B cell (primary cell): ENCODE measurements around the gene ALKBH7. TPM values are rescaled to one million over a fixed set of nuclear protein-coding genes. Genes with fewer than 3 reads are reported as not detected.

Experiments used
- ATAC-seq: fragments of 200-7000 bp; cut with Tn5 transposase; one replicate; pipeline ENCODE4 v1.10.0; 2021; ENCODE audit warnings: low read depth, mild to moderate bottlenecking, moderate number of reproducible peaks, moderate library complexity
- CTCF ChIA-PET: fragments of 350-600 bp; sonication (Branson Sonifier 250); formaldehyde crosslinking; loops from one replicate; lab custom pipeline; 2021; ENCODE audit warnings: antibody characterized with exemption, inconsistent platforms; lab: Charles Lee
- POLR2A ChIA-PET: fragments of 350-600 bp; sonication (Branson Sonifier 250); formaldehyde crosslinking; loops from one replicate; lab custom pipeline; 2021; ENCODE audit warnings: antibody characterized with exemption; lab: Charles Lee
- DNase-seq: peaks from one replicate; pipeline ENCODE4 v3.0.0; 2013
- H2AFZ ChIP-seq: 2 replicates; pipeline ENCODE4 v1.6.1; 2012; ENCODE audit warnings: mild to moderate bottlenecking, low read depth, low read length; ENCODE audit not compliant: insufficient read depth, poor library complexity, severe bottlenecking
- H3K27ac ChIP-seq, 2 donors: 1 replicate in 1 of 2; 2 replicates in 1 of 2; pipeline ENCODE4 v1.5.1; 2012 to 2013; ENCODE audit warnings: low read length in 2 of 2, mild to moderate bottlenecking in 2 of 2, moderate library complexity in 1 of 2
- H3K27me3 ChIP-seq, 4 experiments: fragments of 200-600 bp in 1 of 4; sonication (generic) in 1 of 4; replicated peaks in 1 of 4; 1 replicate in 2 of 4; 2 replicates in 2 of 4; pipeline versions ENCODE4 v1.6.1 to v1.7.0; 2013 to 2016; ENCODE audit warnings: low read length in 3 of 4, mild to moderate bottlenecking in 2 of 4, mixed read lengths in 1 of 4, moderate library complexity in 1 of 4; ENCODE audit not compliant: insufficient read depth in 4 of 4, control insufficient read depth in 3 of 4; ENCODE audit errors: control extremely low read depth in 1 of 4
- H3K36me3 ChIP-seq, 2 experiments: replicated peaks in 1 of 2; 1 replicate in 1 of 2; 2 replicates in 1 of 2; pipeline versions ENCODE4 v1.6.1 to v1.7.1; 2013; ENCODE audit warnings: low read length in 1 of 2; ENCODE audit not compliant: insufficient read depth in 2 of 2, control insufficient read depth in 1 of 2; ENCODE audit errors: control extremely low read depth in 1 of 2, extremely low read depth in 1 of 2
- H3K4me1 ChIP-seq, 2 donors: fragments of 200-600 bp in 1 of 2; sonication (generic) in 1 of 2; 1 replicate in 1 of 2; 2 replicates in 1 of 2; pipeline versions ENCODE4 v1.5.1 to v1.6.1; 2013 to 2017; ENCODE audit warnings: low read length in 2 of 2; ENCODE audit not compliant: control insufficient read depth in 2 of 2, insufficient read depth in 2 of 2
- H3K4me2 ChIP-seq: replicated peaks from 2 replicates; pipeline ENCODE3; 2012; ENCODE audit warnings: mild to moderate bottlenecking, low read depth, low read length; ENCODE audit not compliant: poor library complexity, severe bottlenecking
- H3K4me3 ChIP-seq, 5 experiments: fragments of 200-600 bp in 1 of 5; sonication (generic) in 1 of 5; 1 replicate in 3 of 5; 2 replicates in 2 of 5; pipeline versions ENCODE4 v1.5.1 to v1.7.0; 2011 to 2016; ENCODE audit warnings: low read length in 4 of 5, mild to moderate bottlenecking in 4 of 5, low read depth in 2 of 5, control low read depth in 1 of 5, moderate library complexity in 1 of 5; ENCODE audit not compliant: insufficient read depth in 1 of 5; ENCODE audit errors: control extremely low read depth in 1 of 5, extremely low read depth in 1 of 5
- H3K79me2 ChIP-seq: fragments of 200-600 bp; sonication (generic); one replicate; pipeline ENCODE4 v1.6.0; 2016; ENCODE audit warnings: low read length; ENCODE audit not compliant: control insufficient read depth, insufficient read depth
- H3K9ac ChIP-seq: fragments of 200-600 bp; sonication (generic); 2 replicates; pipeline ENCODE4 v1.6.1; 2017; ENCODE audit warnings: mild to moderate bottlenecking, low read length, moderate library complexity
- H3K9me3 ChIP-seq, 3 donors: one replicate each; pipeline versions ENCODE4 v1.6.1 to v1.7.1; 2013; ENCODE audit warnings: low read length in 2 of 3; ENCODE audit not compliant: control insufficient read depth in 2 of 3, insufficient read depth in 1 of 3; ENCODE audit errors: control extremely low read depth in 1 of 3
- H4K20me1 ChIP-seq: 2 replicates; pipeline ENCODE4 v1.6.0; 2012; ENCODE audit warnings: mild to moderate bottlenecking, low read length; ENCODE audit not compliant: insufficient read depth, control insufficient read depth, poor library complexity, severe bottlenecking
- H3K27ac Mint-ChIP-seq: one replicate; pipeline ENCODE4 v1.8.0; 2021; ENCODE audit warnings: mixed read lengths
- H3K27me3 Mint-ChIP-seq: one replicate; pipeline ENCODE4 v1.8.0; 2021; ENCODE audit warnings: mixed read lengths
- H3K4me1 Mint-ChIP-seq: one replicate; pipeline ENCODE4 v1.8.0; 2021; ENCODE audit warnings: mixed read lengths
- H3K4me3 Mint-ChIP-seq: one replicate; pipeline ENCODE4 v1.8.0; 2021; ENCODE audit warnings: mixed read lengths
- H3K9me3 Mint-ChIP-seq: one replicate; pipeline ENCODE4 v1.8.0; 2022; ENCODE audit warnings: mixed read lengths; ENCODE audit not compliant: insufficient read depth
- CTCF ChIP-seq: fragments of 200-600 bp; IDR thresholded peaks from one replicate; pipeline ENCODE4 v1.8.0; 2022; ENCODE audit warnings: antibody characterized with exemption, mild to moderate bottlenecking
- EZH2 ChIP-seq: IDR thresholded peaks from 2 replicates; pipeline ENCODE4 v1.6.1; 2012; ENCODE audit warnings: borderline replicate concordance, low read depth, mild to moderate bottlenecking, moderate library complexity, low read length; ENCODE audit not compliant: insufficient read depth, poor library complexity, severe bottlenecking
- WGBS: methylation state at CpG from one replicate; pipeline ENCODE4 v1.1.5; 2013; ENCODE audit warnings: missing lambda C conversion rate; ENCODE audit not compliant: insufficient coverage; 5-methylcytosine and 5-hydroxymethylcytosine counted together
- intact Hi-C: fragments of 100-400 bp; cut with micrococcal nuclease; formaldehyde crosslinking; loops from one replicate; pipeline ENCODE4 v1.10.0; 2022
- polyA plus RNA-seq: library from polyadenylated mRNA; depleted of rRNA; stranded (reverse); fragments of >200 nt; gene quantifications from 2 replicates; pipeline ENCODE4 v1.2.3, GENCODE V29; 2012
- total RNA-seq, 2 donors: library from RNA; stranded (reverse); fragments of 120-200 nt in 1 of 2; gene quantifications; 1 replicate in 1 of 2; 2 replicates in 1 of 2; pipeline versions ENCODE4 v1.2.3 to v1.2.4, GENCODE V29; 2013 to 2022

Gene ALKBH7
- total and polyA plus RNA-seq, 2 donors (not counting 1 experiment from before 2014, with no cell fraction given) = 36.4 to 67.0 TPM

DNA sequence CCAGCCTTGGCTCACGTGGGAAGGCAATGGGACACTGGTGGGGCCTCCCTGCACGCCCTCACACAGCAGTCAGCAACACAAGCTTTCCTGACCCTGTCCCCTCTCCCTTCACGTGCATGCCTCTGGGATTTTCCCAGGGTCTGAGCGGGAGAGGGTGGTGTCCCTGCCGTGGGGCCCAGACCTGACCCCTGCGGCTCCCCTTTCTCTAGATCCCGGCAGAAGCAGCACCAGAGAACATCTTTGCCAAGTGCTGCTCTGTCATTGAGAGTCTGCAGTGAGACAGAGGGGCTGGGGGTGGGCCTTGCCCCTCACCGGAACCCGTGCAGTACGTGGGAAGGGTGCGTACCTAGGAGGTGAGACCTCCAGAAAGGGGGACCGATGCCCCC lies 39.5 kb downstream of the ALKBH7 start:
- H3K4me2 ChIP-seq = no peak overlapping the region
- no peak overlapping the region for H3K4me3 ChIP-seq
- no peak overlapping the region for H3K27ac ChIP-seq
- H2AFZ ChIP-seq = no peak overlapping the region
- no peaks in the 10 kb centered on the region for H3K4me1 ChIP-seq
- CTCF ChIA-PET = no interaction called here
- no peak overlapping the region for H3K27ac Mint-ChIP-seq
- H4K20me1 ChIP-seq = peaks cover 31% of the 10 kb centered on the region
- 85% methylated on average over 12 of the region's 12 CpGs for WGBS
- intact Hi-C loops = no loop called here
- H3K9ac ChIP-seq = no peak overlapping the region
- no peaks in the 10 kb centered on the region for H3K9me3 Mint-ChIP-seq
- POLR2A ChIA-PET = no interaction called here
- no peak for ATAC-seq
- no peaks in the 10 kb centered on the region for H3K4me1 Mint-ChIP-seq
- H3K9me3 ChIP-seq = no peaks in the 10 kb centered on the region
- no peaks in the 10 kb centered on the region for H3K27me3 Mint-ChIP-seq
- TF ChIP-seq EZH2 (no peak), CTCF (no peak)
- no peak overlapping the region for H3K4me3 Mint-ChIP-seq
- no peaks in the 10 kb centered on the region for H3K27me3 ChIP-seq
- H3K79me2 ChIP-seq = no peaks in the 10 kb centered on the region
- peaks cover 0 to 30% of the 10 kb centered on the region in 2 experiments for H3K36me3 ChIP-seq
- DNase-seq = no peak

DNA sequence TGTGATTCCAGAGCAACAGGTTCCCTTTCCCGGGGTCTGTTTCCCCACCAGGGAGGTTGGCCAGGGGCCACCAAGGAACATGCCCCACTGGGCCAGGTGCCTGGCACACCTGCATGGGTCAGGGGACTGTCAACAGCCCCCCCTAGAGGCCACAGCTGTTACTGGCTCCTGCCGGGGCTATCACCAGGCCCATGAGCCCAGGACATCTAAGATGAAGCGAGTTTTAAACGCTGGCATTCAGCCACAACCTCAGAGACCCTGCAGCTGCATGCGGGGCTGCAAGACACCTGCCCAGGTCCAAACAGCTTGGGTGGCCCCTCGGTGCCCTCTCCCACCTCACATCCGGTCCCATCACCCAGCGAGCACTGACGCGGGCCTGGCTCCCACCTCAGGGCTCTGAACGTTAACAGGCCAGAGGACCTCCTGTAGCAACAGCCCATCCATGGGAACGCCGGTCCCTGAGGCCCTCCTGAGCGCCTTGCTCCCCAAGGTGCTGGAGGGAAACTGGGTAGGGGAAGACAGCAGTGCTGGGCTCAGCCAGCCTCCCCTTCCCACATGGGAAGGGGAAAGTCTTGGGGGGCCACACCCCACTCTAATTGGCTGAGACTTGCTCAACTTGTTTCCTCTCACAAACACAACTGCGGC lies 40.0 kb downstream of the ALKBH7 start:
- H3K4me1 ChIP-seq = no peaks in the 10 kb centered on the region
- Mint-ChIP-seq H3K4me1 (no peaks in the 10 kb centered on the region), H3K27me3 (no peaks in the 10 kb centered on the region), H3K4me3 (no peak overlapping the region), H3K27ac (no peak overlapping the region), H3K9me3 (no peaks in the 10 kb centered on the region)
- no peaks in the 10 kb centered on the region for H3K9me3 ChIP-seq
- peak; percentile 61 for ATAC-seq
- H3K36me3 ChIP-seq = peaks cover 0 to 35% of the 10 kb centered on the region in 2 experiments
- no peaks in the 10 kb centered on the region for H3K27me3 ChIP-seq
- H3K79me2 ChIP-seq = no peaks in the 10 kb centered on the region
- H3K9ac ChIP-seq = no peak overlapping the region
- peaks cover 36% of the 10 kb centered on the region for H4K20me1 ChIP-seq
- H3K4me2 ChIP-seq = no peak overlapping the region
- TF ChIP-seq EZH2 = no peak
- peak; percentile 53 for TF ChIP-seq CTCF
- POLR2A ChIA-PET = no interaction called here
- DNase-seq = peak; percentile 56
- intact Hi-C loops = no loop called here
- H3K27ac ChIP-seq = no peak overlapping the region
- WGBS = 81% methylated on average over 13 of the region's 15 CpGs
- no peak overlapping the region for H3K4me3 ChIP-seq
- H2AFZ ChIP-seq = no peak overlapping the region
- CTCF ChIA-PET = no interaction called here
